Measurements from ENCODE around the gene S100A4.

Gene S100A4

GRCh38 chr1:153547560-153548551 lies 2.2 kb upstream of the S100A4 start:
- DNase-seq (ENCODE audit: low read depth in 3 of 3): no peak

GRCh38 chr1:153546796-153547559 lies 1.4 kb upstream of the S100A4 start:
- no peak for DNase-seq (ENCODE audit: low read depth in 3 of 3)

DNA sequence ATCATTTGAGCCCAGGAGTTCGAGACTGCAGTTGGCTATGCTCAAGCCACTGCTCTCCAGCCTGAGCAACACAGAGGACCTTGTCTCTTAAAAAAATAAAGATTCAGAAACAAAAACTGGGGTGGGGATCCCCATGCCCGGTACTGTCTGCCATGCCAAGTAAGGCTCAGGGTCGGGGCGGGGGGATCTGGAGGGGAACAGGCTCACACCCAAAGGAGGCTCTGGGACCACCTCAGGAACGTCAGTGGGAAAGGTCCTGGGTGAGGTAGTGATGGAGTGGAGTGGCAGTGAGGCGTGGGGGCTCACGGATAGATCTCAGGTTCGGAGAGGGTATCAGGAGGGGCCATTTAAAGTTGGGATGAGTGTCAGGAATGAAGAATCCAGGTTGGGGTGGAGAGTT lies 765 bp upstream of the S100A4 start:
- DNase-seq (ENCODE audit: low read depth in 3 of 3): no peak

GRCh38 chr1:153544453-153545066 lies 1.0 kb downstream of the S100A4 start:
- DNase-seq (ENCODE audit: low read depth in 3 of 3): no peak

DNA sequence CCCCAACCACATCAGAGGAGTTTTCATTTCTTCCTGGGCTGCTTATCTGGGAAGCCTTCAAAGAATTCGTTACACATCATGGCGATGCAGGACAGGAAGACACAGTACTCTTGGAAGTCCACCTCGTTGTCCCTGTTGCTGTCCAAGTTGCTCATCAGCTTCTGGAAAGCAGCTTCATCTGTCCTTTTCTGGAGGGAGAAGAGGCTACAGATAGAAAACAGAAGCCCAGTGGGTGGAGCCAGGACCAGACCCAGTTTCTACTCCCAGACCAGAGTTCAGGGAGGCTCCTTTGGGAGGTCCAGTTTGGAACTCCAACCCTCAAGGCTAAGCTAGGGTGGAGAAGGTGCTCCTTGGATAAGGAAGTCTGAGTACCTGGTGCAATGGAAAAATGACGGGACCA lies 1.9 kb downstream of the S100A4 start:
- no peak for DNase-seq (ENCODE audit: low read depth in 3 of 3)

DNA sequence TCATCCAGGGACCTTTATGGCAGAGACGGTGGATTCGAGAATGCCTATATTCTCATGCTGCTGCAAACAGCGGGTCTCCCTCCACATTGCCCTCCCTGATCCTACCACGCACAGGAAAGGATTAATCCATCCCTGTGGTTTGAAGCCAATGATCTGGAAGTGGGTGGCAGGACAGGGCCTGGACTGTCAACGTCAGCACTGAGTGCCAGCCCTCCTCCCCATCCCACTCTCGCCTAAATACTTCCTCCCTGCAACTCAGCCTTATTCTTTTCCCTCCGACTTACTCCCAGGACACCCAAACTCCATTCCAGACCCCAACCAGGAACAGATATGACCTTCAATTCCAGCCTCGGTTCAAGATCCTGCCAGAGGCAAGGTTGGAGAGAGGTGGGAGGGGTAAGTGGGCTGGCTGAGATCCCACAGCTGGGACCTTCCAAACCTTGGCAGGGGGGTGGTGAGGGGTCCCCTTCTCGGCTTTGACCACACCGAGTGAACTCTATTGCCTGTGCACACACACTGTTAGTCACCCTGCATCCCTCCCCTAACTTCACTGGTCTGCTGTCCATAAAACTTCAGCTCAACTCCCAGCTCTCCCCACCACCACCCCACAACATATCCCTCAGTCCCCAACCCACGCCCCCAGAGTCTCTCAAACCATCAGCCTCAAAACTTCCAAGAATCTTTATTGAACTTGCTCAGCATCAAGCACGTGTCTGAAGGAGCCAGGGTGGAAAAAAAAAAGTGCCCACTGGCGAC lies 2.5 kb downstream of the S100A4 start:
- no peak for DNase-seq (ENCODE audit: low read depth in 3 of 3)

- DNase-seq (ENCODE audit: low read depth in 3 of 3): no peak
Observed at GRCh38 chr1:153541641-153542590, 3.7 kb downstream of the S100A4 start.

GRCh38 chr1:153540394-153541361 lies 4.9 kb downstream of the S100A4 start, which contains the start of gene S100A5:
Gene S100A5, minus strand, starts transcription at chr1:153540934. Its CDS starts 743 bp downstream, at chr1:153540191.
- peak in 1 of 3 donors; percentile 38 for DNase-seq (ENCODE audit: low read depth in 3 of 3)

- no peak for DNase-seq (ENCODE audit: low read depth in 3 of 3)
Observed at GRCh38 chr1:153539395-153540093, 6.1 kb downstream of the S100A4 start.

DNA sequence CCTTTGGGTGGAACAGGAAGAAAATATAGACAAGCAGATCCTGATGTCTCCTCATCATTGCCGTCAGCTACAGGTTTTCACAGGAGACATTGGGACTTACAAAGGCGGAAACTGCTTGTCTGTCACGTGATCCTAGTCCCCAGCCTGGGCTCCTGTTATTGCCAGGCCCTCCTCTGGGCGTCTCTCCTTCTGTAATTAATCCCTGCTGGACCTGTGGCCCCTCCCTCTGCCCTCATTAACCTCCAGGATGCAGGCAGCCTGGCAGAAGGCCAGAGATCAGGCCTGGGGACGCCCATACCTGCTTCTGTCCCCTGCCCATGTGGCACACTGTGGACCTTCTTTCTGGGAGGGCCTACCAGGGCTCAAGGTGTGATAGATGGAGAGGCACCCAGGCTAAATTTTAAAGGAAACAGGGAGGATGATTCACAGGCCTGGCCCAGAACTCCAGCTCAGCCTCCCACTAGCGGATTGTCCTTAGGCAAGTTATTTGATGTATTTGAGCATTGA lies 7.2 kb downstream of the S100A4 start:
- no peak for DNase-seq (ENCODE audit: low read depth in 3 of 3)

DNA sequence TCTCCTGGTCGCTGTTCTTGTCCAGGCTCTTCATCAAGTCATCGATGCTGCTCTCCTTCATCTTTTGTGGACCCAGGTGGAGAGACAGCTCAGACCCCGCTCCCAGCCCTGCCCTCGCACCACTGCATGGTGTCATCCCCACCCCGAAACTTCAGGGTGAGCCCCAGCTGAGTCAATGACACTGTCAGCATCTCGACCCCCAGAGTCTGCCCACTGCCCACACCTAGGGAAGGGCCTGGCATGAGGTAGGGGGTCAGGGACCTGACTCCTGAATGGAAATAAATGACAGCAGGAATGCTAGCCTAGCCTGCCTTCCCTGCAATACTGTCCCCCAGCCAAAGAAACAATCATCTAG lies 8.3 kb downstream of the S100A4 start:
- no peak for DNase-seq (ENCODE audit: low read depth in 3 of 3)

- no peak for DNase-seq (ENCODE audit: low read depth in 3 of 3)
Observed at GRCh38 chr1:153536671-153537375, 8.8 kb downstream of the S100A4 start.

DNA sequence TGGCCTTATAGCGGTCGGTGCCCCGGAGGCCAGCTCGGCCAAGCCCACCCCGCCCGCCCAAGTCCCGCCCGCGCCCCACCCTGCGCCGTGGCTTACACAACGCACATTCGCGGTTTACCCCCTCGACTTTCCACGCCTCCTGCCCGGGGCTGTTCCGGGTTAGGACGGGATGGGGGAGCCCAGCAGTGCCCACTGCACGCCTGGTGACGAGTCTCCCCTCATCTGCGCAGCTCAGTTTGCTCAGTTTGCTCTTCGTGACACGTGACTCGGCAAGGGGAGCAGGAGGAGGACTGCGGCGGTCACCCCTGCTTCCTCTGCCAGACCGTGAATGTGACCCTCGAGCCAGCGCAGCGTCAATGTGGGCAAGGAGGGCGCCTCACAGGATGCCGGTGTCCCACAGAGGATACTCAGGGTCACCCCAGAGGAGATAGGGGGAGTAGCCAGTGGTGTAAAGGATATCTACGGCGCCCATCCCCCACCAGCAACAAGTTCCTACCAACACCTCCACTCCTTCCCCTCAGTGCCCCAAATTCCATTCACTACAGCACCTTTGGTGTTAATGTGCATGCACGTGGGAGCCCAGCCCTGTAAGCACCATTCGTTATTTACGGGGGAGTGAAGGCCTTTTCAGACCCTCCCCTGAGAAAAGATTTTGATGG lies 9.5 kb downstream of the S100A4 start:
- peak; percentile 54 to 74 (median 67) for DNase-seq (ENCODE audit: low read depth in 3 of 3)

DNA sequence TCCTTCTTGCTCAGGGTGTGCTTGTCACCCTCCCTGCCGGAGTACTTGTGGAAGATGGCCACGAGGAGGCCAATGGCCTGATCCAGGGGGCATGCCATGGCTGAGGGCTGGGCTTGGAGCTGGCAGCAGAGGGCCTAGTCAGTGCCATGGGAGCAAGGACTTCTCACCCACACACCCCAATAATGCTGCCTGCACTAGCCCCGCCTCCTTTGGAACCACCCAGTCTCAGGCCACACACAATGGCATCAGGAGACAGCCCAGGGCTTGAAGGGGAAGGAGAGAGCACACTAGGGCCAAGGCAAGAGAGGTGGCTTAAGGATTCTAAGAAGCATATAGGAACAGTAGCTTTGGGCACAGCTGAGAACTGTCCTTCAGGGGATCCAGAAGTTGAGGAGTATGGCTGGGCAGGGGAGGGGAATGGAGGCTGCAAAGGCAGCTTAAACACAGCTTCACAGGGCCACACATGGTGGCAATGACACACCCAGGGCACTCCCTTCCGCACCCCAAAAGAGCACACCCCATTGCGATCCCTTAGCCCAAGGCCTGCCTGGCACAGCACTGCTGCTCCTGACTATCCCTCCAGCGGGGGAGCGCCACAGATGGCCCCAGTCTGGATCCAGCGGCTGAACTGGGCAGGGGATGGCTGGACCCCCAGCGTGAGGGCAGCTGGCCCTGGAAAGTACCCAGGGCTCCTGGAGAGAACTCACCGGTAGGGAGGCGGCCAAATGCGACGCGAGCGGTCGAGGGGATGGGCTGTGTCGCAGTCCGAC lies 10.2 kb downstream of the S100A4 start, which contains the start of gene S100A6:
S100A6 (minus strand) TSS at position 750 of the 770 bp plus-strand sequence; CDS start at position 98, 652 bp downstream.
- no peak for DNase-seq (ENCODE audit: low read depth in 3 of 3)

- no peak for DNase-seq (ENCODE audit: low read depth in 3 of 3)
Observed at GRCh38 chr1:153534925-153535241, 10.7 kb downstream of the S100A4 start.

- no peak for DNase-seq (ENCODE audit: low read depth in 3 of 3)
Observed at GRCh38 chr1:153534226-153534924, 11.2 kb downstream of the S100A4 start.

Measured in stimulated activated CD4-positive, alpha-beta T cell treated with anti-CD3 and anti-CD28 coated beads, TNF-alpha, amount 100 ng/mL, for 48 hours (primary cell).